Activated T-cell treated with anti-CD3 and anti-CD28 coated beads, Interleukin-2, amount 50 U/mL, for 1 hour (primary cell): ENCODE results near the gene CORO1C.

Experiments
- DNase-seq: peaks from one replicate; pipeline ENCODE4 v3.0.0-alpha.2; 2020

CORO1C gene

DNA sequence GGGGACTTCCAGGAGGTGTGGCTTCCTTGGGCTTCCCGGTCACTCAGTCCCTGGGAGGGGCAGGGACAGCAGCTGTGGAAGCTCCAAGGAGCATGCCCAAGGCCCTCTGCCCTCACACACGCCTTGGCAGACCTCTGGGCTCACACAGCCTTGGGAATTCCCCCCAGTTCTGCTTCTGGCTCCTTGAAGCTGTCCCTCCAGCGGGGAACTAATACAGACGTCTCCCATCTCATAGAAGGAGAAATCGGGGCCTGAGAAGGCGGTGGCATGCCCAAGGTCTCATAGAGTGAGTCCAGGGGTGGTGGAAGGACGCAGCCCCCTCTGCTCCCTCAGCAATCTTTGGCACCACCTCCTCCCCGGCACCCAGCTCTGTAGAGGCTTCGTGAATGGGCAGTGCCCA, 117.8 kb downstream of the CORO1C start:
- no peak for DNase-seq

DNA sequence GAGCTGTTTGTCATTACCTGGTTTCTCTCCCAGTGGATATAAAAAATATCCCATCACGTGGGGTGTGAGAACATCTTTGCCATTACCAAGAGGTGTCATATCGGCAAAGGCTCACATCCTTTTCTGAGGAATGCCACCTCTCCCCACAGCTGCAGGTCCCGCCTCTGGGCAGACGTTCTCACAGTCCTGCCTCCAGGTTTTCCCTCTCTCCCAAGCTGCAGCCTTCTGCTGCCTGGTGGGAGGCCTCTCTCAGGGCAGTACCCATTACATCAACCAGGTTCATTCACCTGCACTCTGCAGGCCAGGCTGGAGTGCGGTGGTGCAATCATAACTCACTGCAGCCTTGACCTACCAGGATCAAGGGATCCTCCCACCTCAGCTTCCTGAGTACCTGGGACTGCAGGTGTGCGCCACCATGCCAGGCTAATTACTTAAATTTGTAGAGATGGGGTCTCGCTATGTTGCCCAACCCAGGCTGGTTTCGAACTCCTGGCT, 118.5 kb downstream of the CORO1C start:
- DNase-seq, result no peak

GRCh38 chr12:108611884-108612415, 119.4 kb downstream of the CORO1C start:
- peak; percentile 60 for DNase-seq

DNA sequence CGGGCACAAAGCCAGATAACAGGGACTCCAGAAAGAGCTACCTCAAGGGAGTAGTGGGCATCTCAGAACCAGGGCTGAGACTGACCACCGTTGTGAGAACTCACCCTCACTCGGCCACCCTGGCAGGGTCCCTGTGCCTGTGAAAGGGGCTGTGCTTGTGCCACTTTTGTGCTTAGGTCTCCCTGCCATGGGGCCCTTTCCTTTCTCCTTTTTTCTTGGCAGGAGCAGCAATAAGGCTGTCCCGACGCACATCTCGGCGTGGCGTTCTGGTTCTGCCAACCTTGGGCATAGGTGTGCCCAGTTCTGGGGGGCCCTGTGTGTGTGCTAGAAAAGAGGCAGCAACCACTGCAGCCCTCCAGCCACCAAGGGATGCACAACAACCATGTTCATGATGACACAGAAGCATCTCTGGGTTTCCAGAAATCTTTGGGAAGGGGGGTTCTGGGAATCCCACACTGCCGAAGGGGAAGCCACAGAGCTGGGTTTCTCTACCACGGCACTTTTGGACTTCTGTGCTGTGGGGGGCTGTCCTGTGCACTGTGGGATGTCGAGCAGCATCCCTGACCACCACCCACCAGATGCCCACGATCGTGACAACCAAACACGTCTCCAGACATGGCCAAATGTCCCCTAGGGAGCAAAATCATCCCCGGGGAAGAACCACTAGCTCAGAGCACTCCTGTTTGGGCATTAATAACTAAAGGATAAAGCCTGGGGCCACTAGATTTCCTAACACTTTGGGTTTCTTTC, 120.3 kb downstream of the CORO1C start:
- no peak for DNase-seq

DNA sequence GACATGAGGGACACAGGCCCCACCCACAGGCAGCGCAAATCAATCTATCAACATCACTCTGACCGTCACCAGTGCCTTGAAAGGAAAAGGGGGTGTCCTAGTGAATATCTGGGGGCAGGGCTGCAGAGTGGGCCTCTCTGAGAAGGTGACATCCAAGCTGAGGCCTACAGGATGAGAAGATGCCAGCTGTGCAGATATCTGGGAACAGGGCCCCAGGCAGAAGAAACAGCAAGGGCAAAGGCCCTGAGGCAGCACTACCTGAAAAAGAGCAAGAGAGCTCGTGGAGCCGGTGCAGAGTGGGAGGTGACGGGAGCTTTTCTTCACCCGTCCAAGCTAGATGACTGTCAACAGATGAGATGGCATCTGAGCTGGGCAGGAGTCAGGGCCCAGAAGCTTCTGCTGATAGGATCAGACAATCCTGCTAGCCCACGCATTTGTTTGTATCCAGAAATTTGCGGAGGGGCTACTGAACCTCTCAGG, 120.9 kb downstream of the CORO1C start:
- DNase-seq, result no peak

DNA sequence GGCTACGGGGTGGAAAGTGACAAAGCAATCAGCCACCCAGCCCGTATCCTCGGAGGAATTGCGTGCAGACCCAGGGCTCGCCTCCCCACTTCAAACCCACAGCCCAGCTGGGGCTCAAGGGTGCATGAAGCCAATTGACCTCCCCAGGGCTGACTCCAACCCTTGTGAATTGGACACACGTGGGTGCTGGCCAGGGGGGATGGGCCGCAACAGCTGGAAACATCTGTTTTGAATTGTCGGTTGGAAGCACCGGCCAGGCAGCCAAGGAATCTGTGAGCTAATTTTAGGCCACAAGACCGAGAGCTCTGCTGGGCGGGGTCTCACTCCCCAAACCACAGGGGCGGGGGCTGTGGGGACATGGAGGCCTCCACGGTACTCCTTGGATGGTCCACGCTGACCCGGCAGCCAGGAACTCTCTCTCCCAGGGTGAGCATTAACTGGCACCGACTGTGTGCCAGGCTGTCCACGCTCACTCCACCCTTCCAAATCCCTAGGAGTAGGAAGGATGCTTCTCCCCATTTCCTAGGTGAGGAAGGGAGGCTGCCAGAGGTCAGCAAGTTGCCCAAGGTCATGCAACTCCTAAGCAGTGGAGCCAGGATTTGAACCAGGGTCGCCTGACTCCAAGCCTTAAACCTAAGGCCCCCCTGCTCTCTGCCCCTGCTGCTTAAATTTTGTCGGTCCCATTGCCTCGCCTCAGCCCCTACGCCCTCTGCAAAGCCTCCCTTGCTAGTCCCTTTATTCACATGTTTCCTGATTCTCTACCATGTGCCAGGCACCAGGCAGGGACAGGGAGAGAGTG, 121.6 kb downstream of the CORO1C start:
- DNase-seq, result no peak

DNA sequence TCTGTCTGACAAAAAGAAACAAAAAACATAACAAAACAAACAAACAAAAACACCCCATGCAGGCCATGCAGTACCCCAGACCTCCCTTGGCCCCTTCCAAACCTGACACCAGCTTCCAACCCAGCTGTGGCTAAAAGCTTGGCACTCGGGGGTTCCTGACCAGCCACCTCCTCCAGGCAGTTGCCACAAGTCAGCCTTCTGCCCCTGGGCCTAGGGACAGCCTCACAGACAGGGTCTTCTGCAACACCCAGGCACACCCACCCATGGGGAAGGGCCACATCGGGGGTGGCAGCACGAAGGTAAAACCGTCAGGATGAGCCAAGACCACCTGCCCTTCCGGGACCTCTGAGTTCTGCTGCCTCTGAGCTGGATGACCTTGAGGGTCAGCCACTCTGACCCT, 122.7 kb downstream of the CORO1C start:
- DNase-seq, result no peak

GRCh38 chr12:108607981-108608600, 123.2 kb downstream of the CORO1C start:
- no peak for DNase-seq

DNA sequence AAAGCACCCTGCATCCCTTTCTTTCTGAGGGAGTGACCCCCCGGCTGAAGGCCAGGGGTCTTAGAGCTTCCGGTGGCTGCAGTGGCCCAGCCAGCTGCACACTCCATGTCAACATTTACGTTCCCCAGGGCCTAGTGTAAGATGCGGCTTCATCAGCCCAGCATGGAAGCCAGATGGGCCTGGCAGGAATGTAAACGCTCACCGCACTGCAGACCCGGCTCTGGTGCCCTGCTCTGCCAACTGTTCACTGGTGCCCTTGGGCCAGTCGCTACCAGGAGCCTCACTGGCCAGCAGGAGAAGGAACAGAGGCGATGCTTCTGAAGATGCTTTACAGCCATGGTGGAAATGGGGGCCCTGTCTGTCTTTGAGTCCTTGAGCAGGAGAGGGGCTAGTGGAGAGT, 124.8 kb downstream of the CORO1C start:
- no peak for DNase-seq

- no peak for DNase-seq
Observed at GRCh38 chr12:108605690-108606406, 125.5 kb downstream of the CORO1C start.

GRCh38 chr12:108605000-108605689, 126.2 kb downstream of the CORO1C start:
- no peak for DNase-seq

- no peak for DNase-seq
Observed at GRCh38 chr12:108604208-108604941, 126.9 kb downstream of the CORO1C start.

DNA sequence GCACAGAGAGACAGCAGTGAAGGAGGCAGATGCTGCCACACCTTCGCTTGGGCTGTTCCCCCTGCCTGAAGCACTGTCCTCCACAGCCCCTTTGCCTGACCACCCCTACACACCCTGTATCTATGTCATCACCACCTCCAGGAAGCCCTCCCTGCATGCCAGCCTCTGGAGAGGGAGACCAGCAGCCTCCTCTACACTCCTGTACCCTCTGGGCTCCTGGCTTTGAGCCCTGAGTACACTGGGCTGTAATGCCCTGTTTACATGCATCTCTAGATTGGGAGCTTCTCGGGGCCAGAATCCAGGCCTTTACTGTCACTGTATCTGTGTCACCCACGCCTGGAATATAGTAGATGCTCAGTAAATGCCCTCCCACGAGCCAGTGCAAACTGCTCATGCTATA, 127.6 kb downstream of the CORO1C start:
- no peak for DNase-seq

- no peak for DNase-seq
Observed at GRCh38 chr12:108602976-108603704, 128.2 kb downstream of the CORO1C start.

DNA sequence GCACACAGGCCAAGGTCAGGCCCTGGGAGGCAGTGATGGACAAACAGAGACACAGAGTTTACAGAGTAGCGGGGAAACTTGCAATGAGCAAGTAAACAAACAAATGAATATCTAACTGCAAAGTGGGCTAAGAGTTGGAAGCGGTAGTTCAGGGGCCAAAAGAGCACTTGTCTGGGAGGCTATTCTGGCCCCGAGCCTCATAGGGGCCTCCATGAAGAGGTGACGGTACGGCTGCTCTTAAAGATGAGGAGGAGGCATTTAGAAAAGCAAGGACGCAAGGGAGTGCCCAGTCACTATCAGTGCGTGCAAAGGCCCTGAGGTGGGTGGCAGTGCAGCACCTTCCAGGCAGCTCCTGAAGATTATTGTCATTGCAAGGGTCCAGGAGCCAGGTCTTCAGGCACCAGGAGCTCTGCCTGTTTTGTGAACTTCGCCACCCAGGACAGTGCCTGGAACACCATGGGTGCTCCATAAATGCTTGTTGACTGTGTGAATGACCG, 129.1 kb downstream of the CORO1C start:
- no peak for DNase-seq

- DNase-seq, result no peak
Observed at GRCh38 chr12:108600702-108601007, 130.7 kb downstream of the CORO1C start.

- no peak for DNase-seq
Observed at GRCh38 chr12:108599948-108600701, 131.2 kb downstream of the CORO1C start.

DNA sequence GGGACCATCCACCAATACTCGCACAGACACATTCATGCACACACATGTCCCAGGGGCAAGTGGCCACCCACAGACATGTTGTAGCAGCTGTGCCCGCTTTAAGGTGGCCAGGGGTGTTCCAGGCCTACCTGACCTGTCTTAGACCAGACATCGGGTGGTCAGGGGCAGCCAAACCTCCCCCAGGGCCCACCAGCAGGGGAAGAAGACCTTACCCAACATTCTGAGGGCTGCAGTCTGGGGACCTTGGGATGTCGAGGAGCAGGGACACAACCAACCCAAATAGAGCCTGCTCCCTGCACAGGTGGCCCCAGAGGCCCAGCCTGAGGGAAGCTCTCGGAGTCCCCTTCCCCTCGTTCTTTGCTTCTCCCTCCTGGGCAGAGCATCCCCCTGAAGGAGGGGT, 131.8 kb downstream of the CORO1C start:
- DNase-seq, result no peak

DNA sequence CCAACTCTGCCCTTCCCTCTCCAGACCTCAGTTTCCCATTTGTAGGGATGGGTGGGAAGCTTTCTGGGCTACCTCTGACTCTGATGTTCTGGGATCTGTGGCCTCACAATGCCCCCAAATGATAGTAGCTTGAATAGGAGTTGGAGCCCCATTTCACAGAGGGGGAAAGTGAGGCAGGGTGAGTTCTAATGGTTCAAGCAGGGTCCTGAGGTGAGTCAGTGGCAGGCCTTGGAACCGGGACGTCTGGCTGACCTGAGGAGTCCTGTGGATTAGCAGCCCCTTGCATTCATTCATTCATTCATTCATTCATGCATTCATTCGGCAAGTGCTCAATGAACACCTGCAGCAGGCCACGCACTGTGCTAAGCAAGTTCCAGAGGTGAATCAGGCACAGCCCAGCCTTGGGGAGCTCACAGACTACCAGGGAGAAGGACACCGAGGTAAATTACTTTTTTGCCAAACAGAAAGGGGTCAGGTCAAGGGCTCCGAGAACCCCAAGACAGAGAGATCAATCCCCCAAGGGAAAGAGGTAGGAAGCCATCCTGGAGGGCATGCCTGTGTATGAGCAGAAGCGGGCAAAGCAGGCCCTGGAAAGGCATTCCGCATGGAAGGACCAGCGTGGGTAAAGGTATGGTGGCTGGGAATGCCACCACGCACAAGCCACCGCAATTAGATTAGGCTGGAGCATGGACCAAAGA, 132.6 kb downstream of the CORO1C start:
- DNase-seq, result no peak
